HepG2 (cell line): ENCODE data around the gene PUM1. TPM values are rescaled to one million over a fixed set of nuclear protein-coding genes. Genes with fewer than 3 reads are reported as not detected.

ENCODE experiments used
- ATAC-seq: fragments of 200-7000 bp; cut with Tn5 transposase; 3 replicates; pipeline ENCODE4 v1.9.1; 2020; ENCODE audit warnings: mild to moderate bottlenecking, moderate library complexity
- BruUV-seq: library from RNA; stranded (reverse); fragments of 400-500 nt; replicated peaks from 2 replicates; lab custom pipeline; 2021; lab: Mats Ljungman, UMichigan
- CTCF ChIA-PET: fragments of 300-600 bp; formaldehyde crosslinking; extraction: SDS; loops from one replicate; lab custom pipeline; 2021; ENCODE audit warnings: low total read pairs, inconsistent platforms, low intra/inter-chr PET ratio; lab: Yijun Ruan, JAX
- POLR2A ChIA-PET: fragments of 350-600 bp; sonication (Branson Sonifier 250); formaldehyde crosslinking; loops from one replicate; lab custom pipeline; 2020; ENCODE audit warnings: antibody characterized with exemption, inconsistent platforms; lab: Yijun Ruan, JAX
- DNase-seq: peaks from one replicate; pipeline ENCODE4 v3.0.0-alpha.2; 2015; ENCODE audit warnings: low spot score
- FAIRE-seq: peaks from 3 replicates; lab custom pipeline; 2011; peaks lifted over from hg19 to GRCh38; lab: Jason Lieb, UNC
- H2AFZ ChIP-seq: one replicate; pipeline ENCODE4 v1.6.1; 2011; ENCODE audit warnings: low read length, inconsistent platforms
- H3K27ac ChIP-seq: fragments of 300-600 bp; 3 replicates; pipeline ENCODE4 v1.8.0; 2011; ENCODE audit warnings: mixed run types, mild to moderate bottlenecking, mixed read lengths, low read length, inconsistent platforms; ENCODE audit not compliant: insufficient read depth; ENCODE audit errors: extremely low read length
- H3K27me3 ChIP-seq, 2 experiments: fragments of 200-600 bp in 1 of 2; 2 replicates in 1 of 2; 3 replicates in 1 of 2; pipeline versions ENCODE4 v1.6.0 to v1.8.0; 2011; ENCODE audit warnings: low read length in 2 of 2, mild to moderate bottlenecking in 2 of 2, moderate library complexity in 2 of 2, inconsistent platforms in 1 of 2; ENCODE audit not compliant: insufficient read depth in 2 of 2, control insufficient read depth in 1 of 2
- H3K36me3 ChIP-seq, 2 experiments: fragments of 200-600 bp in 1 of 2; replicated peaks in 1 of 2; 2 replicates in 1 of 2; 3 replicates in 1 of 2; pipeline versions ENCODE4 v1.5.1 to v1.8.0; 2011; ENCODE audit warnings: low read length in 2 of 2, inconsistent platforms in 1 of 2; ENCODE audit not compliant: insufficient read depth in 2 of 2, control insufficient read depth in 1 of 2
- H3K4me1 ChIP-seq: 2 replicates; pipeline ENCODE4 v1.5.1; 2012; ENCODE audit warnings: low read length, inconsistent platforms; ENCODE audit not compliant: insufficient read depth
- H3K4me2 ChIP-seq: 2 replicates; pipeline ENCODE4 v1.6.0; 2011; ENCODE audit warnings: low read depth, low read length, inconsistent platforms
- H3K4me3 ChIP-seq, 3 experiments: fragments of 200-600 bp in 1 of 3; sonication (generic), shearing (Covaris generic) in 1 of 3; replicated peaks in 1 of 3; 2 replicates each; pipeline ENCODE4 v1.5.1; 2011 to 2016; ENCODE audit warnings: low read length in 3 of 3, inconsistent platforms in 2 of 3, low read depth in 2 of 3, mild to moderate bottlenecking in 2 of 3, control low read depth in 1 of 3, mixed read lengths in 1 of 3; ENCODE audit not compliant: insufficient read depth in 1 of 3
- H3K79me2 ChIP-seq: one replicate; pipeline ENCODE4 v1.6.1; 2011; ENCODE audit warnings: low read length, inconsistent platforms; ENCODE audit not compliant: insufficient read depth
- H3K9ac ChIP-seq: 2 replicates; pipeline ENCODE4 v1.6.0; 2011; ENCODE audit warnings: mild to moderate bottlenecking, low read depth, low read length, inconsistent platforms; ENCODE audit not compliant: insufficient read depth
- H3K9me3 ChIP-seq: 2 replicates; pipeline ENCODE4 v1.5.1; 2012; ENCODE audit warnings: mild to moderate bottlenecking, low read length
- H4K20me1 ChIP-seq: 2 replicates; pipeline ENCODE4 v1.6.0; 2011; ENCODE audit warnings: inconsistent platforms, mild to moderate bottlenecking, low read length, moderate library complexity; ENCODE audit not compliant: insufficient read depth
- EED ChIP-seq: sonication (generic); formaldehyde crosslinking; IDR thresholded peaks from 2 replicates; pipeline ENCODE4 v1.5.0; 2020; ENCODE audit warnings: mild to moderate bottlenecking, missing genetic modification reagents
- HNF4G ChIP-seq, 2 experiments: sonication (generic) in 1 of 2; formaldehyde crosslinking in 1 of 2; IDR thresholded peaks; 2 replicates each; pipeline versions ENCODE4 v1.4.0 to v1.6.1; 2011 to 2020; ENCODE audit warnings: borderline replicate concordance in 2 of 2, low read depth in 2 of 2, mild to moderate bottlenecking in 2 of 2, low read length in 1 of 2, missing genetic modification reagents in 1 of 2, moderate library complexity in 1 of 2
- IKZF1 ChIP-seq: fragments of 450-650 bp; IDR thresholded peaks from 2 replicates; pipeline ENCODE4 v1.7.1; 2016
- PCBP1 ChIP-seq: fragments of 200-400 bp; formaldehyde crosslinking; IDR thresholded peaks from 2 replicates; pipeline ENCODE4 v1.6.1; 2017; ENCODE audit warnings: mild to moderate bottlenecking, low read depth, low read length, borderline replicate concordance
- RBM22 ChIP-seq: fragments of 200-400 bp; formaldehyde crosslinking; optimal IDR thresholded peaks from 2 replicates; pipeline ENCODE3; 2017; ENCODE audit warnings: mild to moderate bottlenecking, low read length, moderate library complexity
- SALL2 ChIP-seq: sonication (generic); formaldehyde crosslinking; IDR thresholded peaks from 2 replicates; pipeline ENCODE4 v1.8.1; 2023; ENCODE audit warnings: mild to moderate bottlenecking, missing genetic modification reagents, inconsistent platforms
- XBP1 ChIP-seq: sonication (generic); formaldehyde crosslinking; IDR thresholded peaks from 2 replicates; pipeline ENCODE4 v1.5.0; 2020; ENCODE audit warnings: missing genetic modification reagents
- ZNF143 ChIP-seq: sonication (generic); formaldehyde crosslinking; IDR thresholded peaks from 2 replicates; pipeline ENCODE4 v1.4.0; 2020; ENCODE audit warnings: missing genetic modification reagents
- ZNF264 ChIP-seq: sonication (generic); formaldehyde crosslinking; IDR thresholded peaks from 2 replicates; pipeline ENCODE4 v1.4.0; 2020; ENCODE audit warnings: missing genetic modification reagents
- ZNF296 ChIP-seq: sonication (generic); formaldehyde crosslinking; conservative IDR thresholded peaks from 2 replicates; pipeline ENCODE4 v1.5.0; 2020; ENCODE audit warnings: mild to moderate bottlenecking, missing genetic modification reagents
- ZNF33A ChIP-seq: sonication (generic); formaldehyde crosslinking; IDR thresholded peaks from 2 replicates; pipeline ENCODE4 v1.5.1; 2020; ENCODE audit warnings: missing genetic modification reagents, mild to moderate bottlenecking, moderate library complexity, borderline replicate concordance
- ZNF513 ChIP-seq: sonication (generic); formaldehyde crosslinking; conservative IDR thresholded peaks from 2 replicates; pipeline ENCODE4 v1.5.0; 2020; ENCODE audit warnings: missing genetic modification reagents
- ZSCAN25 ChIP-seq: sonication (generic); formaldehyde crosslinking; IDR thresholded peaks from 2 replicates; pipeline ENCODE4 v1.8.0; 2022; ENCODE audit warnings: mild to moderate bottlenecking, missing genetic modification reagents
- WGBS: methylation state at CpG from one replicate; pipeline ENCODE4 v1.1.6; 2017; ENCODE audit warnings: low lambda C conversion rate; 5-methylcytosine and 5-hydroxymethylcytosine counted together
- in situ Hi-C: cut with HindIII; loops from 2 replicates; pipeline ENCODE4 v1.10.0; 2017; ENCODE audit warnings: low pct_unique_long_range_greater_than_20kb; ENCODE audit not compliant: extremely low pct_ligation_motif_present
- intact Hi-C: fragments of 100-400 bp; cut with micrococcal nuclease; formaldehyde crosslinking; loops from one replicate; pipeline ENCODE4 v1.10.0; 2022; ENCODE audit not compliant: unreplicated experiment
- polyA plus RNA-seq, 8 experiments: library from polyadenylated mRNA; depleted of rRNA in 3 of 8; stranded (reverse) in 7 of 8; unstranded in 1 of 8; fragments of >200 nt; fragmentation: Illumina TruSeq in 4 of 8; extraction: Trizol in 4 of 8; gene quantifications; 2 replicates each; pipeline versions ENCODE4 v1.2.1 to v1.2.3, GENCODE V29; 2011 to 2016; ENCODE audit warnings: low read depth in 4 of 8, missing spikeins in 1 of 8, mixed read lengths in 1 of 8; ENCODE audit not compliant: insufficient read depth in 1 of 8
- total RNA-seq, 5 experiments: library from RNA; depleted of rRNA; stranded (reverse); fragments of >200 nt; fragmentation: Illumina TruSeq; extraction: Trizol; gene quantifications; 2 replicates each; pipeline ENCODE4 v1.2.3, GENCODE V29; 2016; ENCODE audit warnings: low read depth in 1 of 5
- TF ChIP-seq, protein P1 (sequence below): fragments of 450-650 bp; IDR thresholded peaks from 2 replicates; pipeline ENCODE4 v1.6.1; 2017; ENCODE audit warnings: mild to moderate bottlenecking

PUM1 gene
- total and polyA plus RNA-seq, 2 of the 13 experiments (the other 11 are each of a cell fraction or from before 2014, with no cell fraction given), result 64.7 to 91.0 TPM

GRCh38 chr1:30933874-30934252, 131.7 kb downstream of the PUM1 start:
- ChIA-PET POLR2A (interaction anchor here (1.0 kb wide), 1 partner anchor 8 kb away, joined by 4 read pairs; no protein-coding TSS in a partner anchor), CTCF (no interaction called here)
- no peak overlapping the region for H3K9ac ChIP-seq
- no peaks in the 10 kb centered on the region for H3K9me3 ChIP-seq
- H4K20me1 ChIP-seq, result peaks cover 22% of the 10 kb centered on the region
- BruUV-seq, result no TSS peak
- FAIRE-seq, result no peak
- in situ Hi-C loops (no loop called here), intact Hi-C loops (no loop called here)
- TF ChIP-seq RBM22 (peak; percentile 14), PCBP1 (no peak), ZSCAN25 (CRISPR knock-in tag) (no peak)
- no peak overlapping the region for H3K4me3 ChIP-seq
- no peaks in the 10 kb centered on the region for H3K27me3 ChIP-seq
- 98% methylated on average over 4 of the region's 4 CpGs for WGBS
- no peak for ATAC-seq
- DNase-seq, result no peak
- H3K4me1 ChIP-seq, result peaks cover 39% of the 10 kb centered on the region
- no peaks in the 10 kb centered on the region for H3K79me2 ChIP-seq
- H3K36me3 ChIP-seq, result peaks cover 34 to 49% of the 10 kb centered on the region in 2 experiments
- H2AFZ ChIP-seq, result no peak overlapping the region
- H3K27ac ChIP-seq, result peak overlapping the region; percentile 39
- H3K4me2 ChIP-seq, result no peak overlapping the region

DNA sequence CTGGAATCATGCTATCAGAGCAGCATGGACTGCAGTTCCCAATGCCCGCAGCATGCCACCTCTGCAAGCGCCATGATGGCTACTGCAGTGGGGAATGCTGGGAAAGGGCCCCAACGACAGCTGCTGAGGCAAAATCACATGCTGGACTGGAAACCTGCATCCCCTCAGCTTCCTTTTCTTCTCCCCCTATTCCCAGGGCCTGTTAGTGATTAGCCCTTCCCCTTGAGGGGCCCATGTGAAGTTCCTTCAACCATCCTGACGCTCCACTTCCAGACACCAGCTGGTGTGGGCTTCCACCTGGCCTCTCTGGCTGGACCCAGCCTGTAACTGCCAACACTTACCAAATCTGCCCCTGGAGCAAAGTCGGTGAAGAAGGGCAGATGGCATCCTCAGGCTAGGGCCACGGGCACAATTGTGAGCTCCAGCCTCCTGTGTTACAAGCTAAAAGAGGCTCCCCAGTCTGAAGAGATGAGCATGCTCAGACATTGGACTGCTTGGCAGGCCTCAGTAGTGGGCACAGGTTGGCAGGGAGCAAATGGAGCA, 134.8 kb downstream of the PUM1 start:
- ChIA-PET POLR2A (interaction anchor here (0.7 kb wide), 1 partner anchor 135 kb away, joined by 3 read pairs; the partner anchor contains the start of gene PUM1), CTCF (interaction anchor here (1.1 kb wide), 1 partner anchor 151 kb away, joined by 3 read pairs; no protein-coding TSS in a partner anchor)
- ATAC-seq (peak; percentile 5; the same call in 1 of the 3 replicates), DNase-seq (no peak), FAIRE-seq (no peak)
- Histone ChIP-seq H3K4me3 (no peak overlapping the region), H4K20me1 (peaks cover 20% of the 10 kb centered on the region), H3K27ac (no peak overlapping the region), H3K4me2 (no peak overlapping the region), H3K4me1 (peaks cover 25% of the 10 kb centered on the region), H3K9ac (no peak overlapping the region), H3K36me3 (peaks cover 23 to 28% of the 10 kb centered on the region in 2 experiments), H3K79me2 (no peaks in the 10 kb centered on the region), H3K9me3 (no peaks in the 10 kb centered on the region), H3K27me3 (no peaks in the 10 kb centered on the region), H2AFZ (no peak overlapping the region)
- intact Hi-C loops, result no loop called here
- BruUV-seq, result no TSS peak
- in situ Hi-C loops, result no loop called here
- WGBS, result 81% methylated on average over 6 of the region's 6 CpGs
- TF ChIP-seq ZNF33A (CRISPR knock-in tag), result no peak
- TF ChIP-seq HNF4G (IDR thresholded peaks at IDR 0.05; ENCODE audit: borderline replicate concordance, low read depth, low read length), result no peak
- TF ChIP-seq HNF4G (CRISPR knock-in tag; IDR thresholded peaks at IDR 0.05; ENCODE audit: borderline replicate concordance, low read depth), result no peak
- TF ChIP-seq IKZF1, result no peak
- no peak for TF ChIP-seq ZNF264 (CRISPR knock-in tag)
- TF ChIP-seq ZNF143 (CRISPR knock-in tag), result 0 out of 2 replicates have a peak, but pooled peaks have one; percentile 25
- no peak for TF ChIP-seq ZNF296 (CRISPR knock-in tag)
- TF ChIP-seq, protein P1, sequence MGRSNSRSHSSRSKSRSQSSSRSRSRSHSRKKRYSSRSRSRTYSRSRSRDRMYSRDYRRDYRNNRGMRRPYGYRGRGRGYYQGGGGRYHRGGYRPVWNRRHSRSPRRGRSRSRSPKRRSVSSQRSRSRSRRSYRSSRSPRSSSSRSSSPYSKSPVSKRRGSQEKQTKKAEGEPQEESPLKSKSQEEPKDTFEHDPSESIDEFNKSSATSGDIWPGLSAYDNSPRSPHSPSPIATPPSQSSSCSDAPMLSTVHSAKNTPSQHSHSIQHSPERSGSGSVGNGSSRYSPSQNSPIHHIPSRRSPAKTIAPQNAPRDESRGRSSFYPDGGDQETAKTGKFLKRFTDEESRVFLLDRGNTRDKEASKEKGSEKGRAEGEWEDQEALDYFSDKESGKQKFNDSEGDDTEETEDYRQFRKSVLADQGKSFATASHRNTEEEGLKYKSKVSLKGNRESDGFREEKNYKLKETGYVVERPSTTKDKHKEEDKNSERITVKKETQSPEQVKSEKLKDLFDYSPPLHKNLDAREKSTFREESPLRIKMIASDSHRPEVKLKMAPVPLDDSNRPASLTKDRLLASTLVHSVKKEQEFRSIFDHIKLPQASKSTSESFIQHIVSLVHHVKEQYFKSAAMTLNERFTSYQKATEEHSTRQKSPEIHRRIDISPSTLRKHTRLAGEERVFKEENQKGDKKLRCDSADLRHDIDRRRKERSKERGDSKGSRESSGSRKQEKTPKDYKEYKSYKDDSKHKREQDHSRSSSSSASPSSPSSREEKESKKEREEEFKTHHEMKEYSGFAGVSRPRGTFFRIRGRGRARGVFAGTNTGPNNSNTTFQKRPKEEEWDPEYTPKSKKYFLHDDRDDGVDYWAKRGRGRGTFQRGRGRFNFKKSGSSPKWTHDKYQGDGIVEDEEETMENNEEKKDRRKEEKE, result no peak
- TF ChIP-seq SALL2 (CRISPR knock-in tag), result no peak
- no peak for TF ChIP-seq ZNF513 (CRISPR knock-in tag)
- no peak for TF ChIP-seq XBP1
- no peak for TF ChIP-seq EED
